Natural killer cell (primary cell): Measurements from ENCODE around the gene ZNF304. TPM values are rescaled to one million over a fixed set of nuclear protein-coding genes. Genes with fewer than 3 reads are reported as not detected.

Source experiments
- ATAC-seq, 3 donors: fragments of 150-1000 bp in 2 of 3; fragments of 200-7000 bp in 1 of 3; cut with Tn5 transposase; 1 replicate in 1 of 3; 2 replicates in 2 of 3; pipeline ENCODE4 v1.10.0; 2021; ENCODE audit warnings: mild to moderate bottlenecking in 2 of 3, moderate library complexity in 2 of 3
- DNase-seq, 2 donors: peaks; one replicate each; pipeline versions ENCODE4 v3.0.0 to v3.0.0-alpha.2; 2013 to 2021; ENCODE audit warnings: mixed read lengths in 1 of 2
- H3K27ac ChIP-seq: one replicate; pipeline ENCODE4 v1.5.1; 2013; ENCODE audit warnings: mild to moderate bottlenecking, low read length
- H3K27me3 ChIP-seq: one replicate; pipeline ENCODE4 v1.6.1; 2013; ENCODE audit warnings: low read length; ENCODE audit not compliant: control insufficient read depth, insufficient read depth
- H3K36me3 ChIP-seq: one replicate; pipeline ENCODE4 v1.6.1; 2013; ENCODE audit warnings: low read length; ENCODE audit not compliant: control insufficient read depth, insufficient read depth
- H3K4me1 ChIP-seq: one replicate; pipeline ENCODE4 v1.6.1; 2013; ENCODE audit warnings: low read length; ENCODE audit not compliant: control insufficient read depth, insufficient read depth
- H3K4me3 ChIP-seq: one replicate; pipeline ENCODE4 v1.5.1; 2013; ENCODE audit warnings: low read length
- H3K9me3 ChIP-seq: one replicate; pipeline ENCODE4 v1.6.1; 2013; ENCODE audit warnings: low read length; ENCODE audit not compliant: control insufficient read depth, insufficient read depth
- H3K27ac Mint-ChIP-seq, 2 donors: one replicate each; pipeline ENCODE4 v1.8.0; 2022; ENCODE audit warnings: mild to moderate bottlenecking in 2 of 2, mixed read lengths in 2 of 2, moderate library complexity in 1 of 2
- H3K27me3 Mint-ChIP-seq, 2 donors: one replicate each; pipeline ENCODE4 v1.8.0; 2022; ENCODE audit warnings: low read depth in 2 of 2, mixed read lengths in 2 of 2
- H3K36me3 Mint-ChIP-seq: one replicate; pipeline ENCODE4 v1.8.0; 2022; ENCODE audit warnings: mixed read lengths
- H3K4me1 Mint-ChIP-seq, 2 donors: one replicate each; pipeline ENCODE4 v1.8.0; 2022; ENCODE audit warnings: mixed read lengths in 2 of 2
- H3K4me3 Mint-ChIP-seq: one replicate; pipeline ENCODE4 v1.8.0; 2022; ENCODE audit warnings: mild to moderate bottlenecking, moderate library complexity, mixed read lengths
- H3K9me3 Mint-ChIP-seq, 2 donors: one replicate each; pipeline ENCODE4 v1.8.0; 2022; ENCODE audit warnings: mixed read lengths in 2 of 2
- WGBS: methylation state at CpG from one replicate; pipeline ENCODE4 v1.1.7; 2013; ENCODE audit warnings: missing lambda C conversion rate; ENCODE audit not compliant: insufficient coverage; 5-methylcytosine and 5-hydroxymethylcytosine counted together
- intact Hi-C: fragments of 100-400 bp; cut with micrococcal nuclease; formaldehyde crosslinking; loops from one replicate; pipeline ENCODE4 v1.14.2; 2022
- total RNA-seq, 4 donors: library from RNA; stranded (reverse); fragments of 120-200 nt in 1 of 4; gene quantifications; one replicate each; pipeline versions ENCODE4 v1.2.3 to v1.2.4, GENCODE V29; 2013 to 2022
- TF ChIP-seq, protein P1 (sequence below): fragments of 200-600 bp; IDR thresholded peaks from one replicate; pipeline ENCODE4 v1.8.0; 2022; ENCODE audit warnings: antibody characterized with exemption

ZNF304 gene
- total RNA-seq, 3 donors from 2014 or later (not counting 1 experiment from before 2014, with no cell fraction given) = 6.6 to 10.7 (median 9.2) TPM

DNA sequence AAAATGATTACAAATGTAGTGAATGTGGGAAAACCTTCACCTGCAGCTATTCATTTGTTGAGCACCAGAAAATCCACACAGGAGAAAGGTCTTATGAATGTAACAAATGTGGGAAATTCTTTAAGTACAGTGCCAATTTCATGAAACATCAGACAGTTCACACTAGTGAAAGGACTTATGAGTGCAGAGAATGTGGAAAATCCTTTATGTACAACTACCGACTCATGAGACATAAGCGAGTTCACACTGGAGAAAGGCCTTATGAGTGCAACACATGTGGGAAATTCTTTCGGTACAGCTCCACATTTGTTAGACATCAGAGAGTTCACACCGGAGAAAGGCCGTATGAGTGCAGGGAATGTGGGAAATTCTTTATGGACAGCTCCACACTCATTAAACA is 47.8 kb downstream of the ZNF304 start:
- H3K4me1 ChIP-seq = peaks cover 7% of the 10 kb centered on the region
- H3K9me3 ChIP-seq = peaks cover 6% of the 10 kb centered on the region
- H3K27ac Mint-ChIP-seq = no peak overlapping the region
- intact Hi-C loops = no loop called here
- ATAC-seq = no peak
- H3K4me3 Mint-ChIP-seq = no peak overlapping the region
- no peak overlapping the region for H3K27ac ChIP-seq
- TF ChIP-seq, protein P1, sequence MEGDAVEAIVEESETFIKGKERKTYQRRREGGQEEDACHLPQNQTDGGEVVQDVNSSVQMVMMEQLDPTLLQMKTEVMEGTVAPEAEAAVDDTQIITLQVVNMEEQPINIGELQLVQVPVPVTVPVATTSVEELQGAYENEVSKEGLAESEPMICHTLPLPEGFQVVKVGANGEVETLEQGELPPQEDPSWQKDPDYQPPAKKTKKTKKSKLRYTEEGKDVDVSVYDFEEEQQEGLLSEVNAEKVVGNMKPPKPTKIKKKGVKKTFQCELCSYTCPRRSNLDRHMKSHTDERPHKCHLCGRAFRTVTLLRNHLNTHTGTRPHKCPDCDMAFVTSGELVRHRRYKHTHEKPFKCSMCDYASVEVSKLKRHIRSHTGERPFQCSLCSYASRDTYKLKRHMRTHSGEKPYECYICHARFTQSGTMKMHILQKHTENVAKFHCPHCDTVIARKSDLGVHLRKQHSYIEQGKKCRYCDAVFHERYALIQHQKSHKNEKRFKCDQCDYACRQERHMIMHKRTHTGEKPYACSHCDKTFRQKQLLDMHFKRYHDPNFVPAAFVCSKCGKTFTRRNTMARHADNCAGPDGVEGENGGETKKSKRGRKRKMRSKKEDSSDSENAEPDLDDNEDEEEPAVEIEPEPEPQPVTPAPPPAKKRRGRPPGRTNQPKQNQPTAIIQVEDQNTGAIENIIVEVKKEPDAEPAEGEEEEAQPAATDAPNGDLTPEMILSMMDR = no peak
- H3K36me3 ChIP-seq = peaks cover 43% of the 10 kb centered on the region
- 100% methylated on average over 5 of the region's 5 CpGs for WGBS
- peaks cover 21 to 35% of the 10 kb centered on the region in 2 donors for H3K4me1 Mint-ChIP-seq
- H3K9me3 Mint-ChIP-seq = no peaks in the 10 kb centered on the region
- no peak overlapping the region for H3K4me3 ChIP-seq
- no peak for DNase-seq
- no peaks in the 10 kb centered on the region for H3K27me3 ChIP-seq
- H3K36me3 Mint-ChIP-seq = peaks cover 54% of the 10 kb centered on the region
- H3K27me3 Mint-ChIP-seq = no peaks in the 10 kb centered on the region

DNA sequence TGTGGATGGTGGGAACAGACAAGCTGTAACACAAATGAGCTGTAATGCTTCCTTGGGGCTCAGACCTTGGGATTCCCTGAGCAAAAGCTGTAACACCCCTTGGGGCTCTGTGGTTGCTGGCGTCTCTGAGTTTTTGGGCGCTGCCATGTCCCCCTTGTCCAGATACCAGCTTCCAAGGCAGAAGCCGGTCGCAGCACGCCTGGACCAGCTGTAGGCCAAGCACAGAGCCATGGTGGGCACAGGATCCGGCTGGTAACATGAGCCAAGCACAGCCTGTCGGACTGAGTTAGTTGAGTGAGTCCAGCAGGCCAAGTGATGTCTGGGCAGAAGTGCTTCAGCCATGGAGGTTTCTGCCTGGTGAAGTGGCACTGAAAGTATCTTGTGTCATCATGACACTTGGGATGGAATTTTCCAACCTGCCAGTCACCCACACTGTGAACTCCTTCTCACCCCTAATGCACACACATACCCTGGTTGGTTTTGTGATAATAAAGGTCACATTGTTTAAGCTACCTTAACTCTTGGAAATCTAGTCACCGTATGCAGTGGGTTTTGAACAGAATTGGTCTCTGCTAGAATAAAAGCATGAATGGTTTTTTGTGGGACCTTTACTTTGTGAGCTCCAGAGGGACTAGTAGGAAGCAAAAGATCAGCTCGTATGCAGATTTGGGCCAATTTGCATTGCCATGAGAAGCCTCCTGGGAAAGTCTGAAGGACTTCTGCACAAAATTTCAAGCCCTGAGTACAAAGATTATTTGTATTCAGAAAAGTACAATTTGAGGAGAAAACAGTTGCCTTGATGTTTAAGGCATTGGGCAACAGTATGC is 52.9 kb downstream of the ZNF304 start:
- no peaks in the 10 kb centered on the region for H3K27me3 ChIP-seq
- Mint-ChIP-seq H3K4me1 (peaks cover 5 to 8% of the 10 kb centered on the region in 2 donors), H3K27ac (no peak overlapping the region), H3K36me3 (peaks cover 7% of the 10 kb centered on the region), H3K27me3 (no peaks in the 10 kb centered on the region), H3K4me3 (no peak overlapping the region), H3K9me3 (no peaks in the 10 kb centered on the region)
- intact Hi-C loops = no loop called here
- 97% methylated on average over 9 of the region's 9 CpGs for WGBS
- peaks cover 3% of the 10 kb centered on the region for H3K4me1 ChIP-seq
- no peaks in the 10 kb centered on the region for H3K9me3 ChIP-seq
- peaks cover 10% of the 10 kb centered on the region for H3K36me3 ChIP-seq
- DNase-seq (no peak), ATAC-seq (no peak)
- TF ChIP-seq, protein P1 = no peak
- no peak overlapping the region for H3K4me3 ChIP-seq
- no peak overlapping the region for H3K27ac ChIP-seq

DNA sequence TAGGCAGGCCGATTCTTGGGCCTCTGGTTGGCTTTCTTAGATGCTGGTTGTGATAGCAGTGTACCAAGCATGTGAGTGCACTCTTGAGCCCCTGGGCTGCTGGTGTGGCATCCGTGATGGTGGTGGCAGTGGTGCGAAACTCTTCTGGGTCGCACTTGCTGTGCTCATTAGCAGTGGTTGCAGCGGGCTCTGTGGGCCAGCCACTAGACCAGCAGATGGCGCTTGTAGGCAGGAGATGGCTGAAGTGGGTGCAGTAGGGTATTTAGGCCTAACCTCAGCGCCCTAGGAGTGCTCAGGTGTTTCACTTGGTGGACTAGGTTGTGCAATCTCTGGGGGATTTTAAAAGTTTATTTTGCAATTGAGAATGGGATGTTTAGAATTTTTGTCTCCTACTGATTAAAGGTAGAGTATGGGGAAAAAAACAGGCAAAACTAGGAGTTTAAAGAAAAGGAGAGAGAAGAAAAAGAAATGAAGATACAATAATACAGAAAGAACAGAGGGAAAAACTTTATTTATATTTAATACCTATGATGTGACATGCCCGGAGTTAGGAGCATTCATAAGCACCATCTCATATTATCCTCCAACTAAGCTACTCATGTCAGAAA is 55.5 kb downstream of the ZNF304 start:
- no peaks in the 10 kb centered on the region for H3K36me3 ChIP-seq
- no peak overlapping the region for H3K4me3 ChIP-seq
- H3K36me3 Mint-ChIP-seq = no peaks in the 10 kb centered on the region
- TF ChIP-seq, protein P1 = peak; percentile 72
- no peaks in the 10 kb centered on the region for H3K27me3 ChIP-seq
- H3K27ac Mint-ChIP-seq = no peak overlapping the region
- peaks cover 16 to 19% of the 10 kb centered on the region in 2 donors for H3K4me1 Mint-ChIP-seq
- no peak overlapping the region for H3K27ac ChIP-seq
- ATAC-seq = peak in 2 of 3 donors; percentile 29 to 32
- no peaks in the 10 kb centered on the region for H3K9me3 ChIP-seq
- no peak overlapping the region for H3K4me3 Mint-ChIP-seq
- intact Hi-C loops = loop anchor here (1.0 kb wide), 1 partner anchor 749 kb away; no protein-coding TSS in a partner anchor
- no peaks in the 10 kb centered on the region for H3K9me3 Mint-ChIP-seq
- peak; percentile 56 to 80 for DNase-seq
- peaks cover 12% of the 10 kb centered on the region for H3K4me1 ChIP-seq
- no peaks in the 10 kb centered on the region for H3K27me3 Mint-ChIP-seq
- WGBS = 13% methylated on average over 7 of the region's 8 CpGs

Other genes with a start within 250 kb of the ZNF304 start
- gene USP29, start 231.3 kb upstream of the ZNF304 start, total RNA-seq = not detected
- gene ZIM3, start 206.1 kb upstream of the ZNF304 start, total RNA-seq = not detected
- gene DUXA, start 183.8 kb upstream of the ZNF304 start, total RNA-seq = not detected
- 10 to 100 TPM; 50.4 to 62.1 (median 54.2) TPM for gene ZNF264, start 159.8 kb upstream of the ZNF304 start, total RNA-seq
- gene AURKC, start 120.2 kb upstream of the ZNF304 start, total RNA-seq = 1 to 10 TPM; 2.3 to 3.5 (median 2.8) TPM
- gene ZNF805, start 110.6 kb upstream of the ZNF304 start, total RNA-seq = 10 to 100 TPM; 25.9 to 32.7 (median 31.0) TPM
- 10 to 100 TPM; 67.8 to 74.1 (median 69.7) TPM for gene ZNF460, start 70.8 kb upstream of the ZNF304 start, total RNA-seq
- 1 to 10 TPM; 4.7 to 7.2 (median 5.9) TPM for gene ZNF543, start 30.8 kb upstream of the ZNF304 start, total RNA-seq
- gene TRAPPC2B, start 12.3 kb downstream of the ZNF304 start, total RNA-seq = 10 to 100 TPM in 2 of 3 donors, 1 to 10 TPM in 1; 7.4 to 15.6 (median 13.7) TPM
- 1 to 10 TPM in 1 of 3 donors, under 1 TPM in 2; 0.48 to 1.2 (median 0.92) TPM for gene ZNF547, start 12.3 kb downstream of the ZNF304 start, total RNA-seq
- gene ZNF548, start 38.6 kb downstream of the ZNF304 start, total RNA-seq = 100 to 1,000 TPM in 1 of 3 donors, 10 to 100 TPM in 2; 75.5 to 104 (median 96.9) TPM
- 10 to 100 TPM; 13.0 to 15.0 (median 13.3) TPM for gene ZNF17, start 59.9 kb downstream of the ZNF304 start, total RNA-seq
- gene ZNF749, start 84.1 kb downstream of the ZNF304 start, total RNA-seq = 1 to 10 TPM; 7.0 to 9.8 (median 7.8) TPM
- under 1 TPM in 1 of 3 donors, not detected in 2; 0.40 TPM for gene VN1R1, start 105.9 kb downstream of the ZNF304 start, total RNA-seq
- 1 to 10 TPM; 1.3 to 3.5 (median 1.4) TPM for gene ZNF772, start 126.3 kb downstream of the ZNF304 start, total RNA-seq
- gene ZNF419, start 136.5 kb downstream of the ZNF304 start, total RNA-seq = 10 to 100 TPM in 1 of 3 donors, 1 to 10 TPM in 2; 5.9 to 11.3 (median 8.5) TPM
- gene ZNF773, start 148.7 kb downstream of the ZNF304 start, total RNA-seq = 10 to 100 TPM in 2 of 3 donors, 1 to 10 TPM in 1; 4.3 to 10.2 (median 10.2) TPM
- gene ZNF549, start 176.1 kb downstream of the ZNF304 start, total RNA-seq = 10 to 100 TPM in 1 of 3 donors, 1 to 10 TPM in 2; 7.1 to 12.1 (median 8.6) TPM
- 10 to 100 TPM; 11.2 to 12.5 (median 12.1) TPM for gene ZNF550, start 208.6 kb downstream of the ZNF304 start, total RNA-seq
- 1 to 10 TPM; 1.7 to 5.3 (median 3.3) TPM for gene ZNF416, start 227.6 kb downstream of the ZNF304 start, total RNA-seq
- 1 to 10 TPM; 2.7 to 8.2 (median 6.5) TPM for gene ZIK1, start 232.9 kb downstream of the ZNF304 start, total RNA-seq
- 1 to 10 TPM; 5.1 to 8.0 (median 5.6) TPM for gene ZNF530, start 248.6 kb downstream of the ZNF304 start, total RNA-seq